ENCODE results near the gene GTF3A.

- no peak for TF ChIP-seq CTCF (IDR thresholded peaks at IDR 0.05 in 8 of 11, conservative IDR thresholded peaks at IDR 0.05 in 3 of 11)
- no peak for TF ChIP-seq POLR2AphosphoS5 (IDR thresholded peaks at IDR 0.05)
- TF ChIP-seq POLR2A (IDR thresholded peaks at IDR 0.05), result no peak
These were observed 24.7 kb downstream of the GTF3A start for GRCh38 chr13:27449081-27449603.
